GM10248 (cell line): Measurements from ENCODE around the gene PRKAA1.
"Not testable (repeated sequence)": the region's sequence is repeated elsewhere in the genome, so short reads cannot be mapped to it uniquely, and the experiment has no call there.

ENCODE experiments used
- CTCF ChIA-PET: fragments of 300-600 bp; sonication (Branson Sonifier 250); formaldehyde crosslinking; extraction: SDS; loops from one replicate; lab custom pipeline; 2021; ENCODE audit warnings: antibody characterized with exemption; lab: Yijun Ruan, JAX
- POLR2A ChIA-PET: fragments of 350-650 bp; sonication (Branson Sonifier 250); formaldehyde crosslinking; extraction: SDS; loops from one replicate; lab custom pipeline; 2020; ENCODE audit warnings: antibody characterized with exemption; lab: Yijun Ruan, JAX
- DNase-seq: peaks from one replicate; pipeline ENCODE4 v3.0.0; 2012; ENCODE audit errors: extremely low spot score
- CTCF ChIP-seq: IDR thresholded peaks from 2 replicates; pipeline ENCODE4 v1.5.1; 2012; ENCODE audit warnings: mild to moderate bottlenecking, low read depth; ENCODE audit errors: extremely low read depth, missing control alignments, control extremely low read depth

The PRKAA1 gene

GRCh38 chr5:40790947-40791593, 7.1 kb downstream of the PRKAA1 start:
- CTCF ChIA-PET: interaction anchor here (0.6 to 1.5 kb wide), 4 partner anchors 11 to 36 kb away, joined by 3 read pairs; partner anchors contain the start of gene TTC33
- DNase-seq: no peak
- POLR2A ChIA-PET: no interaction called here
- no peak for TF ChIP-seq CTCF

GRCh38 chr5:40788941-40789340, 9.2 kb downstream of the PRKAA1 start:
- CTCF ChIA-PET: interaction anchor here (1.1 kb wide), 2 partner anchors 14 to 19 kb away, joined by 3 to 4 read pairs; no protein-coding TSS in a partner anchor
- POLR2A ChIA-PET: not testable (repeated sequence)

GRCh38 chr5:40787986-40788385, 10.2 kb downstream of the PRKAA1 start:
- TF ChIP-seq CTCF: no peak
- DNase-seq: no peak
- ChIA-PET CTCF (interaction anchor here (1.1 to 1.4 kb wide), 2 partner anchors 13 to 24 kb away, joined by 3 read pairs; no protein-coding TSS in a partner anchor), POLR2A (no interaction called here)

More at GRCh38 chr5:40788941-40789340, 9.2 kb downstream of the PRKAA1 start:
- not testable (repeated sequence) for DNase-seq

GRCh38 chr5:40786664-40787063, 11.5 kb downstream of the PRKAA1 start:
- CTCF ChIA-PET: interaction anchor here (0.7 to 1.2 kb wide), 2 partner anchors 12 to 15 kb away, joined by 3 to 4 read pairs; no protein-coding TSS in a partner anchor
- DNase-seq, POLR2A ChIA-PET: not testable (repeated sequence)

- TF ChIP-seq CTCF: no peak
- POLR2A ChIA-PET: no interaction called here
- DNase-seq: no peak
- CTCF ChIA-PET: interaction anchor here (1.3 kb wide), 1 partner anchor 10 kb away, joined by 5 read pairs; no protein-coding TSS in a partner anchor
Measured at GRCh38 chr5:40784916-40785315, 13.3 kb downstream of the PRKAA1 start.

GRCh38 chr5:40784027-40784653, 14.0 kb downstream of the PRKAA1 start:
- POLR2A ChIA-PET: no interaction called here
- DNase-seq: no peak
- CTCF ChIA-PET: interaction anchor here (0.7 to 1.3 kb wide), 2 partner anchors 9 to 28 kb away, joined by 3 to 5 read pairs; partner anchors contain the start of gene TTC33
- TF ChIP-seq CTCF: no peak

- ChIA-PET CTCF (interaction anchor here (1.2 kb wide), 1 partner anchor 9 kb away, joined by 3 read pairs; no protein-coding TSS in a partner anchor), POLR2A (no interaction called here)
- TF ChIP-seq CTCF: no peak
- DNase-seq: no peak
Measured at GRCh38 chr5:40781843-40782409, 16.2 kb downstream of the PRKAA1 start.
